Activated naive CD4-positive, alpha-beta T cell treated with anti-CD3 and anti-CD28 coated beads, Interleukin-2, amount 50 U/mL, for 72 hours (primary cell): ENCODE data around the gene EML6. TPM values are rescaled to one million over a fixed set of nuclear protein-coding genes. Genes with fewer than 3 reads are reported as not detected.

Experiments
- ATAC-seq, 2 donors: fragments of 150-1000 bp; cut with Tn5 transposase; 2 replicates each; pipeline ENCODE4 v1.10.0; 2021; ENCODE audit warnings: mild to moderate bottlenecking in 2 of 2, moderate library complexity in 2 of 2
- DNase-seq, 2 donors: peaks; one replicate each; pipeline ENCODE4 v3.0.0; 2021 to 2022; ENCODE audit warnings: low spot score in 2 of 2
- H3K27ac Mint-ChIP-seq, 2 donors: one replicate each; pipeline ENCODE4 v1.8.0; 2022; ENCODE audit warnings: mild to moderate bottlenecking in 2 of 2, mixed read lengths in 2 of 2
- H3K36me3 Mint-ChIP-seq, 2 donors: one replicate each; pipeline ENCODE4 v1.8.0; 2022; ENCODE audit warnings: mixed read lengths in 2 of 2
- H3K9me3 Mint-ChIP-seq, 2 donors: one replicate each; pipeline ENCODE4 v1.8.0; 2022; ENCODE audit warnings: mixed read lengths in 2 of 2
- total RNA-seq, 2 donors: library from RNA; stranded (reverse); gene quantifications; one replicate each; pipeline ENCODE4 v1.2.3, GENCODE V29; 2022

The EML6 gene
- total RNA-seq, 2 donors from 2014 or later, result 0.30 to 2.4 TPM

DNA sequence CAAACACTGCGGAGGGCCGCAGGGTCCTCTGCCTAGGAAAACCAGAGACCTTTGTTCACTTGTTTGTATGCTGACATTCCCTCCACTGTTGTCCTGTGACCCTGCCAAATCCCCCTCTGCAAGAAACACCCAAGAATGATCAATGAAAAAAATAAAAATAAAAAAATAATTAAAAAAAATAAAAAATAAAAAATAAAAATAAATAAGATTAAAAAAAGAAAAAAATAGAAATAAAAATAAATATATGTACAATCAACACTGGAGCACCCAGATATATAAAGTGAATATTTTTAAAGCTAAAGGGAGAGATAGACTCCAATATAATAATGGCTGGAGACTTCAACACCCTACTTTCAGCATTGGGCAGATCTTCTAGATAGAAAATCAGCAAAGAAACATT is 23.8 kb upstream of the EML6 start:
- Mint-ChIP-seq H3K36me3 (no peaks in the 10 kb centered on the region), H3K9me3 (no peaks in the 10 kb centered on the region), H3K27ac (no peak overlapping the region)
- DNase-seq (no peak), ATAC-seq (no peak)

DNA sequence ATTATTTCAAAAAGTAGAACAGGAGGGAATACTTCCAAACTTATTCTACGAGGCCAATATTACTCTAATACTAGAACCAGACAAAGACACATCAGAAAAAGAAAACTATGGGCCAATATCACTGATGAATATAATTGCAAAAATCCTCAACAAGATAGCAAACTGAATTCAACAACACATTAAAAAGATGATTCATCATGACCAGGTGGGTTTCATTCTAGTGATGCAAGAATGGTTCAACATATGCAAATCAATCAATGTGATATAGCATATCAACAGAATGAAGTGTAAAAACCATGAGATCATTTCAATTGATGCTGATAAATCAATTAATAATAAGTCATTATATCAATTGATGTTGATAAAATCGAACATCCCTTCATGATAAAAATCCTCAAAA is 22.4 kb upstream of the EML6 start:
- DNase-seq (no peak), ATAC-seq (no peak)
- Mint-ChIP-seq H3K9me3 (no peaks in the 10 kb centered on the region), H3K36me3 (no peaks in the 10 kb centered on the region), H3K27ac (no peak overlapping the region)

DNA sequence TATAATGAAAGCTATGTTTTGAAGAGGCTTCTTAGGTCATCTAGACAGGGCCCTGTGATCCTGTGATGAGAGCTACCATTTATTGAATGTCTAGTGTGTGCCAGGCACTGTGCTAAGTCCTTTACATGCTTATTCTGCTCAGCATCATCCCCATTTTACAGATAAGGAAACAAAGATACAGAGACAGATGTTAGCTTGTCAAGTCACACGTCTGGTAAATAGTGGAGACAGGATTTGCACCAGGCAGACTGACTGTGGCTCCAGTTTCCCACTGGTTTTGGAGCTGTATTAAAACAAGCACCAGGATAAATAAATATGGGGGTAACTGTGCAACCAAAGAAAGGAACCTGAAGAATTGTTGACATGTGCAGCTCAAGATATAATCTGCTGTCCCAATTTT is 19.2 kb upstream of the EML6 start:
- ATAC-seq (no peak), DNase-seq (no peak)
- Mint-ChIP-seq H3K36me3 (no peaks in the 10 kb centered on the region), H3K27ac (no peak overlapping the region), H3K9me3 (no peaks in the 10 kb centered on the region)

DNA sequence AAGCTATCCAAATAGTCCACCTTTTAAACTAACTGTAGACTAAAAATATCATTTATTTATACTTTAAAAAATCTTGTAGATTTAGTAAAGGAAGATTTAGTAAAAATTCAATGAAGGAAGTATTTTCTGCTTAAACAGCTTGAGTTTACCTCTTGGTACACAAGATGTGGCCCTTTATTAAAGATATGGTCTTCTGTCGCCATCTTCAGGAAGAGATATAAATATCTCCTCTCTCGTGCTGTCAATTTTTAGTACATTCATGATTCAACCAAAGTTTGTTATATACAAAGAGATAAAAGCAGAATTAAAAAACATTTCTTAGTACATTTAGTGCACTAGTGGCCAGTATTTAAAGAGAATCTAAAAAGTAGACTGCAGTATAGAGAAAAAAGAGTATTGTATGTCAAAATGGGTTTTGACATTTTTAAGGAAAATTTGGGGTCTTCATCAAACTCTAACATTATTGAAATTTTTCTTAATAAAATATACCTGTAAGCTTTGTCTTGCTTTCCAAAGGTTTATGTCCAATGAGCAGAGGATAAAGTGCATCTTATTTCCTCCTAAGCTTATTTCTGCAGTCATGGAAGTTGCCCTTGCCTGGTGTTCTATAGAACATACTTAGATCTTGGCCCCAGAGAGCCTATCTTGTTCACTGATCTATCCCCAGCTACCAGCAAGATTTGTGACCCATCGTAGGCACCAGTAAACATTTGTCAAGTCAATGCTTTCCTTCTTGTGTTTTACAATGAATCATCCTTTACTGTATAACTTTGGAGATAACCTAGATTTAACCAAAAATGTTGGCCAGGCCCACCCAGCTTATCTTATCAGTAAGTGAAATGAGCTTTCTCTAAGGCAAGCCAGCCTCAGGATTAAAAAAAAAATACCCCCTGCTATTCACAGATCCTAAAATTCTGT is 18.5 kb upstream of the EML6 start:
- DNase-seq (no peak), ATAC-seq (peak in 1 of 2 donors; percentile 66)
- no peak overlapping the region for H3K27ac Mint-ChIP-seq
- no peaks in the 10 kb centered on the region for H3K9me3 Mint-ChIP-seq
- H3K36me3 Mint-ChIP-seq, result no peaks in the 10 kb centered on the region

DNA sequence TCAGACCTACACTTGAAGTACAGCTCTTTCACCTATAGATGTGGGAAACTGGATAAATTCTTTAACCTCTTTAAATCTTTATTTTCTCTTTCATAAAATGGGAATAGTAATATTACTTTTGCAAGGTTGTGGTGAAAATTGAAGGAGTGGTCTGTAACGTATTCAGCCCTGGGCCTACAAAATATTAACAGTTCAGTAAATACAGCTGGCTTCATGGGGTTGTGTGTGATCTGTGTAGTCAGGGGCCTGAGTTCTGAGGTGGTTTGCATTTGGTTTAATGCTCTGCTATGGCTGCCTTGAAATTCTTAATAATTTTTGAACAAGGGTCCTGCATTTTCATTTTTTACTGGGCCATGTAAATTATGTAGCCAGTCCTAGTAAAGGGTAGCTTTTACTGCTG is 16.8 kb upstream of the EML6 start:
- no peaks in the 10 kb centered on the region for H3K9me3 Mint-ChIP-seq
- no peak for ATAC-seq

DNA sequence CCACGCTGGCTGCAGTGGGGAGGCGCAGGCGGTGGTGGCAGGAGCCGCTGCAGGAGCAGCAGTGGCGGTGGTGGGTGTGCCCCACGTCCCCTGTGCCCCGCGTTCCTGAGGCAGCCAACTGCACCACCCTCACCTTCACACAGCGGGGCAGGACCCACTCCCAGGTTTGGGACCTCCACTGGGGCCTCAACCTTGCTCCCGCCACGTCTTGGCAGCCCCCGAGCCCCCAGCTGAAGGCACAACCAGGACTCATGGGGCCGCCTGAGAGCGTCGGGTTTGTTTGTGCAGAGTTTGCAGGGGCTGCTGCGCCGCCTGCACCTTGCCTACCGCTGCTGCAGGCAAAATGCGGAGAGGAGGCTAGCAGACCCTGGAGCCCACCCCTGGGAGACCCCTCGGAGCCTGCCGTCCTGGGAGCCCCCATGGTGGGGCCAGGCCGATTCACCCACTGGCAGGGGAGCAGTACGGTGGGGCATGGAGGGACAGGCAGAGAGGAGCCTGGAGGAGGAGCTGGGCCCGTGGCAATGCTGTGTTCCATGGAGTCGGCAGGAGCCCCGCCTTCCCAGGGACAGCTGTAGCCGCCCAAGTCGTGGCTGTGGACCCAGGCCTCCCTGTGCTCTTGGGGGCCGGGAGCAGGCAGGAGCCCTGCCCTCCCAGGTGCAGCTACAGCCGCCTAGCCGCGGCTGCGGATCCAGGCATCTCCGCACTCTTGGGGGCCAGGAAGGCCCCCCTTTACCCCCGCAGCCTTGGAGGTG is 14.7 kb upstream of the EML6 start:
- DNase-seq, result no peak

More for the DNA sequence above, 16.8 kb upstream of the EML6 start:
- DNase-seq, result no peak
- Mint-ChIP-seq H3K27ac (no peak overlapping the region), H3K36me3 (peaks cover 0 to 5% of the 10 kb centered on the region in 2 donors)

DNA sequence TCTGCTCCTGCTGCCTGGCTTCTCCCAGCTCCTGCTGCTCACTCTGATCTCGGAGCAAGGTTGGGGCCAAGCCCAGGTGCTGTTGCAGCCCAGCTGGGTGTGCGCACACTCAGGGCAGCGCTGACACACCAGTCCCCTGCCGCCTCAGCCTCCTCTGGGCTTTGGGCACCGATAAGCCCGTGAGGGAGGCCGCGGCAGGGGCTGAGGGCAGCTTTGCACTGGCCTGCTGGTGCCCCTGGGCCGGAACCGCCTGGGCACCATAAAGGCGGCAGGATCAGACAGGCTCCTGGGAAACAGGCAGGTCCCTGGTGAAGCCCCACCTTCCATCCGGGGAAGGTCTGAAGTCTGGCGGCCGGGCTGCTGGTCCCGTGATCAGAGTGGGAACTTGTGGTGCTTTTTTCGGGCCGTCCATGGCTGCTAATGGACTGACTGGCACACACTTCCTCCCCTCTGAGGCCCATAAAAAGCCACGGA is 14.1 kb upstream of the EML6 start:
- no peak overlapping the region for H3K27ac Mint-ChIP-seq
- peak; percentile 54 to 64 for ATAC-seq
- no peaks in the 10 kb centered on the region for H3K9me3 Mint-ChIP-seq
- no peak for DNase-seq
- H3K36me3 Mint-ChIP-seq, result peaks cover 0 to 5% of the 10 kb centered on the region in 2 donors

More for the DNA sequence above, 14.7 kb upstream of the EML6 start:
- Mint-ChIP-seq H3K36me3 (peaks cover 0 to 5% of the 10 kb centered on the region in 2 donors), H3K9me3 (no peaks in the 10 kb centered on the region), H3K27ac (no peak overlapping the region)
- ATAC-seq, result peak; percentile 53 to 62

DNA sequence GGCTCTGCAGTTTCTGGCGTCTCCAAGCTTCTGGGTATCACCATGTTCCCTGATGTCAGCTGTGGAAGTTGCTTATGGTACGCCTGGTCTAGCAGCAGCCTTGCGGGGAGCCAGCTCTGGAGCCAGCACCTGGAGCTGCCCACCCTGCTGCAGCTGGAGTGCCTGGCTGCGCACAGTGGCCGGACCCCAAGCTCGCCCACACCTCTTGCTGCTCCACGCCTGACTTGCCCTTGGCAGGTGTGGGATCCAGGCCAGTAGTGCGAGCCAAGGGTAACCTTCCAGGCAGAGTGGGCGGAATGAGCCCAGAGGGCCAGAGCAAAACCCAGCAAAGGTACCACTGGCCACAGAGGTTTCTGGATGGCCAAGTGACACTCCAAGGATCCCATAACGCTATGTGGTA is 13.2 kb upstream of the EML6 start:
- H3K36me3 Mint-ChIP-seq, result peaks cover 0 to 5% of the 10 kb centered on the region in 2 donors
- ATAC-seq (no peak), DNase-seq (no peak)
- no peak overlapping the region for H3K27ac Mint-ChIP-seq
- no peaks in the 10 kb centered on the region for H3K9me3 Mint-ChIP-seq

DNA sequence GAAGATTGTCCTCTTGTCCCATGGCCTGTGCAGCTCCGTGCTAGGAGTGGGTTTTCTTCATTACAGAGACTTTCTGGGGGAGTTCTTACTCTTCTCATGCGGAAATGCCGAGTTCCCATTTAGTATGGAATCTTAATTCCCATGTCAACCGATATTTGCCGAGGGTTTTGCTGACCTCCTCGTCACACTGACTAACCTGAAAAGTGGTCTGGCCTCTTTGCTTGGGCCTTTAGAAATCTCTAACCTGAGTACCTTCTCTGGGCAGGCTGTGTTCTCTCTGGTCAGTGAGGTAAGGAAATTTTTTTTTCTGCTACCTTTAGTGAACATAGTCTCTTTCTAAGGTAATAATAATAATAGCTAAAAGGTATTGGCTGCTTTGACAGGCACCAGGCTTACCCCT is 10.9 kb upstream of the EML6 start:
- H3K9me3 Mint-ChIP-seq, result no peaks in the 10 kb centered on the region

DNA sequence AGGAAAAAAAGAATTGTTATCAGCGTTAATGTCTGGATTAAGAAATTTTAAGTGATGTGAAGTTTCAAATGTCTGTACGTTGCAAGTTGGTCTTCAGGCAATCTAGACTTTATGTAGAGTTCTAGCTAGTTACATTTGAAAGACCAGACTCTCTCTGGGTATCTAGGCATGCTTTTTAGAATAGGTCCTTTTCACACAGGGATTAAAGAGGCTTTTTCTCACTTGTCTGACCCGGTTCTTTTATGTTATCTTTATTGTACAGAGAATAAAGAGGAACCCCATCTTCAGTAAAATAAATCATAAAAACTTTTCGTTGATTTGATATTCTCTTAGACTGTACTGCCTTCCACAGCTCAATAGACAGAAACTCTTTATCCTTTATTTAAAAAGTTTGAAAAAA is 8.5 kb upstream of the EML6 start:
- peaks cover 0 to 5% of the 10 kb centered on the region in 2 donors for H3K36me3 Mint-ChIP-seq
- H3K27ac Mint-ChIP-seq, result no peak overlapping the region
- no peak for DNase-seq
- H3K9me3 Mint-ChIP-seq, result no peaks in the 10 kb centered on the region
- ATAC-seq, result no peak

More for the DNA sequence above, 10.9 kb upstream of the EML6 start:
- DNase-seq (no peak), ATAC-seq (no peak)
- Mint-ChIP-seq H3K36me3 (peaks cover 0 to 5% of the 10 kb centered on the region in 2 donors), H3K27ac (no peak overlapping the region)

DNA sequence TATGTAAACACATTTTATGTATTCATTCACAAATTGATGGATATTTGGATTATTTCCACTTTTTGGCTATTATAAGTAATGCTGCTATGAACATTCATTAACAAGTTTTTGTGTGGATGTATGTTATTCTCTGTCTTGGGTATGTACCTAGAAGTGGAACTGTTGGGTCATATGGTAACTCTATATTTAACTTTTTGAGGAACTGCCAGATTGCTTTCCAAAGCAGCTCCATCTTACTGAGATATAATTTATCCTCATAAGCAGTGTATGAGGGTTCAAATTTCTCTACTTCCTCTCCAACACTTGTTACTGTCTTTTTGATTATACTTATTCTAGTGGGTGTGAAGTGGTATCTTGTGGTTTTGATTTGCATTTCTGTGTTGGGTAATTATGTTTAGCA is 7.1 kb upstream of the EML6 start:
- DNase-seq (no peak), ATAC-seq (no peak)
- Mint-ChIP-seq H3K27ac (no peak overlapping the region), H3K9me3 (no peaks in the 10 kb centered on the region), H3K36me3 (no peaks in the 10 kb centered on the region)

DNA sequence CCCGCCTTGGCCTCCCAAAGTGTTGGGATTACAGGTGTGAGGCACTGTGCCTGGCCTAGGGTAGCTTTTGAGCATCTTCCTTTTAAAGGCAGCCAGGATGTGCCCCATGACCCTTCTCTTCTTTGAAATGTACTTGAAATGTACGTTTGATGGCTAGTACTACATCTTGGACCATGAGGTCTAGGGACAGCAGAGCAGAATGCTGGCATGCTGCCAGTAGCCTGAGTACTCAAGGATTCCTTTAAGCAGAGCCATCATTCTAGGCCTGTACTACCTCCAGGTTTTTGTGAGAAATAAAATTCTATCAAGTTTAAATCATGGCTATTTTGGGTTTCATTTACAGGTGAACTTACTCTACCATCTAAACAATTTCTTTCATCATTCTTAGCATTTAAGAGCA is 2.9 kb upstream of the EML6 start:
- Mint-ChIP-seq H3K36me3 (peaks cover 5 to 11% of the 10 kb centered on the region in 2 donors), H3K9me3 (no peaks in the 10 kb centered on the region), H3K27ac (no peak overlapping the region)
- DNase-seq, result no peak
- no peak for ATAC-seq

DNA sequence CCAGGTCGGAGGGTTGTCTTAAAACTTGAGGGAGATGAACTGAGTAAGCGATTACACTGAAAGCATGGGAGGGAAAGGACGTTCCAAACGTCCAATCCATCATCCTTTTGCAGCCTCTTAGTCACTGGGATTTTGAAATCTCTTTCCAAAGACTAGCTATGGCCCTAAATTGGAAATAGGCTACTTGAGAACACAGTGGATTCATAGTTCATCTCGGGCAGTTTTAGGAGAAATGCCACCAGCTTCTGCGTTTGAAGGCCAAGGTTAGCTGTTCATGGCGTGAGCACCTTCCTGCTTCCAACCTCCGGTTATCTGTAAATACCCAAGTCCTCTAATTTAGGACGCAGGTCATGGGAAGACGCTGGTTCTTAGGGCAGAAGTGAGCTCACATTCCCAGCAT is 821 bp upstream of the EML6 start:
- peak overlapping the region; percentile 18 to 76 for H3K27ac Mint-ChIP-seq
- peaks cover 5 to 15% of the 10 kb centered on the region in 2 donors for H3K36me3 Mint-ChIP-seq
- DNase-seq (no peak), ATAC-seq (no peak)
- no peaks in the 10 kb centered on the region for H3K9me3 Mint-ChIP-seq

DNA sequence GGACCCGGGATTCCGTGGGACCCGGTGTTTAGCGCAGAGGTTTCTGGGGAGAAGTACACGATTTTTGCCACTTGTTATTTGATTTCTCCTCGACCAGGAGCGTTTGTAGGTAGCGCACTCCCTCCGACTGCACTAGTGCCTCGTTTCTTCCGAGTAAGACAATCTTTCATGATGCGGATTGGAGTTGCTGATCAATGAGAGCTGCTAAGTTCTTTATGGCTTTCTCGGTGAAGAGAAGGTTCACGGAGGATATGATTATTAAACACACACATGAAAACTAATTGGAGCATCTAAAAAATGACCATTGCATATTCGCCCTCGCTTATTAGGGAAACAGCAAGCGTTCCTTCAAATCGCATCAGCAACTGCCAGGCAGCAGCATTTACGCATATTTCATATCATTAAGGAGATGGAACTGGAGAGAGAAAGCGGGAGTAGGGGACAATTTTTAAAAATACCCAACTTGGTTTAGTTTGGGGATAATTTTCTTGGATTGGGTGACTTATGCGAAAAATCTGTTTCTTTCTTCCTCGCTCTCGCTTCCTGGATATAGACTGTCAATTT is 616 bp downstream of the EML6 start:
- H3K9me3 Mint-ChIP-seq, result no peaks in the 10 kb centered on the region
- peaks cover 5 to 15% of the 10 kb centered on the region in 2 donors for H3K36me3 Mint-ChIP-seq
- ATAC-seq (no peak), DNase-seq (no peak)
- peak overlapping the region; percentile 52 to 76 for H3K27ac Mint-ChIP-seq

DNA sequence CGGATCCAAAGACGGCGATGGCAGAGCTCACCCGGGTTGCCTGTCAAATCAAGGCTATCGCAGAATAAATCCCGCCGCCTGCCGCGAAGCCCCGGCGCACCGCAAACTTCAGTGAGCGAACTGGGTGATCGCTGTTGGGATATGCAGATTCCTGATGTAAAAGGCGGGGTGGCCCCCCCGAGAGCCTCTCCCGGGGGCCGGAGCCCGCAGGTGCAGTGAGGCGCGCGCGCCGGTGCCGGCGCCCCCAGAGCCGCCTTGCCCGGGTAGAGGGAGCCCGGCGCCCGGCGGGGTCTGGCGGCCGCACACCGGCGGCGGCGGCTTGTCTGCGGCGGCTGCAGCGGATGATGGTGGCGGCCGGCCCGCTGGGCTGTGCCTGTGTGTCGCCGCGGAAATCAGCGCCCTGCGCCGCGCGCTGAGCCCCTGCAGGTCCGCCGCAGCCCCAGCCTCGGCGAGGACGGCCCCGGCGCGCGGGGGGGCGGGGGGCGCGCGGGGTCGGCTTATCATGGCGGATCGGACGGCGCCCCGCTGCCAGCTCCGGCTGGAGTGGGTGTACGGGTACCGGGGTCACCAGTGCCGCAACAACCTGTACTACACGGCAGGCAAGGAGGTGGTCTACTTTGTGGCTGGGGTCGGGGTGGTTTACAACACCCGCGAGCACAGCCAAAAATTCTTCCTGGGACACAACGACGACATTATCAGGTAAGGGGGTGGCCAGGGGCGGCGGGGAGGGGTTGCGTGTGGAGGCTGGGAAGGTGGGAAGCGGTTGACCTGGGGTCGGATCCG is 1.3 kb downstream of the EML6 start:
- peak in 1 of 2 donors; percentile 39 for DNase-seq
- ATAC-seq, result no peak
- peak overlapping the region in 1 of 2 donors; percentile 76 for H3K27ac Mint-ChIP-seq
- H3K9me3 Mint-ChIP-seq, result no peaks in the 10 kb centered on the region
- H3K36me3 Mint-ChIP-seq, result peaks cover 5 to 15% of the 10 kb centered on the region in 2 donors

DNA sequence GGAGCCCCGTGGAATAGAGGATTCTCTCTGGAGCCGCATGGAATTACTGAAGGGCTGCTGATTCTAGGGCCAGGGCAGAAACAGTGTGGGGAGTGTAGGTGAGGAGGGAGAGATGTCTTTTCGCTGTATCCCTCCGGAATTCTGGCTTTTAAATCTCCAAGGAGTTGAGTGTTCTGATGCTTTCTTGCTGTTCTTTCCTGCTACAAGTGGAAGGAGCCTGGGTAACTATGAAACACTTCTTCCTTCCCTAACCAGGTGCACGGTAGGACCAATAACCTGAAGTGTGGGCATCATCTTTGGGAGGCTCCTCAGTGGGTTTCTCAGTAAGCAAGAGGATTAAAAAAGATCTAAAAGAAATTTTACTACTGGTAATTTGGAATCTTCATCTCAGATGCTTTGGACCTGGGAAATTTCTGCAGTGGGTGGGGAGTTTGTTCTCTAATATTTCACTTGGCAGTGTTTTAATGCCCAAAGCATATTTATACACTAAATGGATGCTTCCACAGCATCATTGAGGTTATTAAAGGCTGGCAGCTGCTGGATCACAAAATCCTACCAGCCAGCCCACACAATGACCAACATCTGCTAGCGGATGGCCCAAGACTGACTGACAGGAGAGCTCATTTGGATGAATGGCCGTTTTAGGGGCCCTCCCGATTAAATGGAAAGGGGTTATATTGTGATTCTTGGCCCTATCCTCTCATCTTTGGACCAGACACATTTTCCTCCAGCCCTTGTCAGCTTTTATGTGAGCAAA is 2.1 kb downstream of the EML6 start:
- DNase-seq (no peak), ATAC-seq (no peak)
- Mint-ChIP-seq H3K9me3 (no peaks in the 10 kb centered on the region), H3K27ac (no peak overlapping the region), H3K36me3 (peaks cover 5 to 15% of the 10 kb centered on the region in 2 donors)
